Gastrocnemius medialis (tissue), 4 donors: ENCODE data around the gene SKP1. TPM values are rescaled to one million over a fixed set of nuclear protein-coding genes. Genes with fewer than 3 reads are reported as not detected.

Source experiments
- ATAC-seq, 2 donors: fragments of 150-250 bp; one replicate each; pipeline ENCODE4 v1.9.1; 2016
- DNase-seq, 2 donors: peaks; one replicate each; pipeline ENCODE4 v3.0.0-alpha.2; 2019
- H3K27ac ChIP-seq, 4 donors: fragments of 200-600 bp; sonication (generic); 1 replicate in 1 of 4; 2 replicates in 3 of 4; pipeline ENCODE4 v1.5.1; 2016 to 2018; ENCODE audit warnings: mild to moderate bottlenecking in 2 of 4, moderate library complexity in 1 of 4
- H3K27me3 ChIP-seq, 3 donors: fragments of 200-600 bp; sonication (generic) in 2 of 3; 1 replicate in 1 of 3; 2 replicates in 2 of 3; pipeline versions ENCODE4 v1.5.1 to v1.6.0; 2016 to 2019; ENCODE audit warnings: mild to moderate bottlenecking in 1 of 3, moderate library complexity in 1 of 3
- H3K36me3 ChIP-seq, 2 donors: fragments of 200-600 bp; sonication (generic) in 1 of 2; one replicate each; pipeline ENCODE4 v1.5.1; 2017 to 2018
- H3K4me1 ChIP-seq, 2 donors: fragments of 200-600 bp; sonication (generic) in 1 of 2; one replicate each; pipeline ENCODE4 v1.5.1; 2016 to 2017; ENCODE audit warnings: mild to moderate bottlenecking in 2 of 2
- H3K4me3 ChIP-seq, 4 donors: fragments of 200-600 bp; sonication (generic) in 3 of 4; 1 replicate in 1 of 4; 2 replicates in 3 of 4; pipeline ENCODE4 v1.5.1; 2016 to 2019; ENCODE audit warnings: mild to moderate bottlenecking in 2 of 4
- H3K9me3 ChIP-seq, 3 donors: fragments of 200-600 bp; sonication (generic) in 2 of 3; 1 replicate in 1 of 3; 2 replicates in 2 of 3; pipeline ENCODE4 v1.5.1; 2016 to 2019
- POLR2A ChIP-seq, 2 donors: fragments of 450-650 bp; IDR thresholded peaks; one replicate each; pipeline ENCODE4 v1.6.1; 2017; ENCODE audit warnings: antibody characterized with exemption in 2 of 2, mild to moderate bottlenecking in 2 of 2, moderate library complexity in 2 of 2
- in situ Hi-C, 4 donors: fragments of 200-750 bp; cut with MboI; loops; one replicate each; pipeline versions ENCODE4 v1.15.0 to v1.8.0; 2017; ENCODE audit warnings: low sequenced_read_pairs in 4 of 4
- intact Hi-C: fragments of 100-400 bp; cut with DNase I; formaldehyde crosslinking; loops from one replicate; pipeline ENCODE4 v1.15.1; 2023; ENCODE audit warnings: low total_unique reads
- total RNA-seq, 4 donors: library from RNA; depleted of rRNA; stranded (reverse); fragments of >200 nt; gene quantifications; one replicate each; pipeline versions ENCODE4 v1.1.0 to v1.2.3, GENCODE V29; 2016
- TF ChIP-seq, protein P1 (sequence below), 5 experiments: fragments of 450-650 bp in 3 of 5; fragments of 200-600 bp in 2 of 5; sonication (generic) in 2 of 5; IDR thresholded peaks in 4 of 5; conservative IDR thresholded peaks in 1 of 5; 1 replicate in 4 of 5; 2 replicates in 1 of 5; pipeline ENCODE4 v1.5.1; 2016 to 2019; ENCODE audit warnings: antibody characterized with exemption in 5 of 5, mild to moderate bottlenecking in 3 of 5, moderate library complexity in 3 of 5

The SKP1 gene
- total RNA-seq, 4 donors from 2014 or later: 318 to 499 (median 476) TPM

DNA sequence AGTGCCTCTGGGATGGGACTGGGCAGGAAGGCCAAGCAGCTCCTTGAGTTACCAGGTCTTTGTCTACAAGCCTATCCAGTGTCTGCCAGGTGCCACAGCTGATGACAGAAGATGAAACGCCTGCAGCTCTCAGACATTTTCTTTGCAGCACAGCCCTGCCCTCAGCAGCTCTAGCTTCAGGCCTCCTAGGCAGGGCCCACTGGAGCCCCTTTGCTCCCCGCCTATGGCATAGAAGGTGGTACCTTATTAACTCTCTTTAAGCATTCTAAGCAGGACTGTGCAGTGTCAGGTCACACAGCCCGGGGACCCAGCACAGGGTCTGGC lies 1.3 kb upstream of the SKP1 start:
- H3K36me3 ChIP-seq: peaks cover 0 to 6% of the 10 kb centered on the region in 2 donors
- H3K4me1 ChIP-seq: peaks cover 32 to 33% of the 10 kb centered on the region in 2 donors
- no peak for TF ChIP-seq POLR2A (IDR thresholded peaks at IDR 0.05)
- TF ChIP-seq, protein P1, sequence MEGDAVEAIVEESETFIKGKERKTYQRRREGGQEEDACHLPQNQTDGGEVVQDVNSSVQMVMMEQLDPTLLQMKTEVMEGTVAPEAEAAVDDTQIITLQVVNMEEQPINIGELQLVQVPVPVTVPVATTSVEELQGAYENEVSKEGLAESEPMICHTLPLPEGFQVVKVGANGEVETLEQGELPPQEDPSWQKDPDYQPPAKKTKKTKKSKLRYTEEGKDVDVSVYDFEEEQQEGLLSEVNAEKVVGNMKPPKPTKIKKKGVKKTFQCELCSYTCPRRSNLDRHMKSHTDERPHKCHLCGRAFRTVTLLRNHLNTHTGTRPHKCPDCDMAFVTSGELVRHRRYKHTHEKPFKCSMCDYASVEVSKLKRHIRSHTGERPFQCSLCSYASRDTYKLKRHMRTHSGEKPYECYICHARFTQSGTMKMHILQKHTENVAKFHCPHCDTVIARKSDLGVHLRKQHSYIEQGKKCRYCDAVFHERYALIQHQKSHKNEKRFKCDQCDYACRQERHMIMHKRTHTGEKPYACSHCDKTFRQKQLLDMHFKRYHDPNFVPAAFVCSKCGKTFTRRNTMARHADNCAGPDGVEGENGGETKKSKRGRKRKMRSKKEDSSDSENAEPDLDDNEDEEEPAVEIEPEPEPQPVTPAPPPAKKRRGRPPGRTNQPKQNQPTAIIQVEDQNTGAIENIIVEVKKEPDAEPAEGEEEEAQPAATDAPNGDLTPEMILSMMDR (IDR thresholded peaks at IDR 0.05 in 4 of 5, conservative IDR thresholded peaks at IDR 0.05 in 1 of 5): no peak
- no peak for ATAC-seq
- peak; percentile 68 to 88 for DNase-seq
- no peaks in the 10 kb centered on the region for H3K9me3 ChIP-seq
- H3K27me3 ChIP-seq: no peaks in the 10 kb centered on the region
- peak overlapping the region; percentile 93 to 99 (median 96) for H3K27ac ChIP-seq
- intact Hi-C loops: loop anchor here (5.0 kb wide), 2 partner anchors 349 to 404 kb away; partner anchors contain the start of gene JADE2
- peak overlapping the region in 2 of 4 donors; percentile 98 to 99 for H3K4me3 ChIP-seq
- in situ Hi-C loops: loop anchor here in 3 of 4 donors (25.0 kb wide), 1 partner anchor 409 kb away; no protein-coding TSS in a partner anchor

DNA sequence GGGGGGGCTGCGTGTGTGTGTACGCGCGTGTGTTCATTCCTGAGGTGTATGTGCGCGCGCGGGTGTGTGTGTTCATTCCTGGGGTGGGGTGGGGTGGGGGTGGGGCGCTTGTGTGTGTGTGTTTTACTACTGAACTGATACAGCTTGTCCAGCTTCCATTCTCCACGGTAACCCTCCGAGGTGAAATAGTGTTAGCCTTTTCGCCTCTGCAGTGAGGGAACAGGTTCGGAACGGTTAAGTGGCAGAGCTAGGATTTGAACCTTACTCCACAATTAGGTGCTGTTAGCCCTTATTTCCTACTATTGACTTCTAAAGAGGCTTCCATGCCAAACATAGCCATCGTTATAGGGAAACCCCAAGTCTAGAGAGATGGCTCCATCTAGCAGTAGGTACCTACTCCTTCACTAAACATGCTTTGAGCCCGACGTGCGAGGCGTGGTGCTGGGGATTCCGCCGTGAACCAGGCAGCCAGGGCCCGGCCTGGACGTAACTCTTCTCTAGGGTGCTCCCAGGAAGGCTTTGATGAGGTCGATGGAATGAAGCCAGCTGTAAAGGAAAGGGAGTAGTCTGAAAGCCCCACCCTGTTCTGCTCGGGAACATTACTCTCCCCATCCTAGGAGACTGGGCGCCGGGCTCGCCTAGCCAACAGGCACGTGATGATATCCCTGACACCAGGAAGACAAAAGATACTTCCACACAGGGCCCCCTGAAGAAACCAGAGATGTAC lies 782 bp upstream of the SKP1 start:
- Histone ChIP-seq H3K9me3 (no peaks in the 10 kb centered on the region), H3K4me1 (peaks cover 37 to 38% of the 10 kb centered on the region in 2 donors), H3K27ac (peak overlapping the region; percentile 93 to 99 (median 96)), H3K36me3 (peaks cover 0 to 11% of the 10 kb centered on the region in 2 donors), H3K27me3 (no peaks in the 10 kb centered on the region), H3K4me3 (peak overlapping the region; percentile 96 to 99 (median 98))
- intact Hi-C loops (loop anchor here (1.0 to 5.0 kb wide), 4 partner anchors 48 to 405 kb away; partner anchors contain the start of genes JADE2 and UBE2B), in situ Hi-C loops (loop anchor here in 3 of 4 donors (25.0 kb wide), 1 partner anchor 410 kb away; no protein-coding TSS in a partner anchor)
- TF ChIP-seq, protein P1 (IDR thresholded peaks at IDR 0.05 in 4 of 5, conservative IDR thresholded peaks at IDR 0.05 in 1 of 5): no peak
- TF ChIP-seq POLR2A (IDR thresholded peaks at IDR 0.05): no peak
- peak; percentile 52 to 63 for ATAC-seq
- peak in 1 of 2 donors; percentile 78 for DNase-seq

DNA sequence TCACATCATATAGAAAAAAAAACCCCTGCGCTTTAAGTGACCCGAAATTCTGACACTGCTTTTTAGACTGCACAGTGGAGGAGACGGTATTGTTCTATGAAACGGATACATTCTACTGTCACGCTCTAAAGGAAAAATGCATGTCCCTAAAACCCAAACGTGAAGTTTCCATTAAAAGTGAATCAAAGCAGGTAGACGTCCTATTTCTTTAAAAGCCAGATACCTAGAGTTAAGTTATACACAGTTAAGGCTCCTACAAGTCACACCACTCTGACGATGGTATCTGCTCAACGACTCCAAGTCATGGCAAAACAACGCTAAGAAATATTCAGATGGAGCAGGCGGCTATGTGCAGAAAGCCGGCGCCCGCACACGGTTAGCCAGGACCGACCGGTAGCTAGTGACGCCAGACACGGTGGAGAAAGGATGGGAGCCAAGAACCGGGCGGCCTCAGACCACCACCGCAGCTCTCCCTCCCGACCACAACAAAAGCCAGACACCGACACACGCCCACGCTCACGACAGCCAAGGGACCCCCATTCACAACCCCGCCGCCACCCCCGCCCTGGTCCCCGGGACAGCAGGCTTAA lies 734 bp downstream of the SKP1 start:
- intact Hi-C loops: loop anchor here (2.0 to 5.0 kb wide), 3 partner anchors 195 to 406 kb away; partner anchors contain the start of genes JADE2 and UBE2B
- Histone ChIP-seq H3K36me3 (peaks cover 0 to 21% of the 10 kb centered on the region in 2 donors), H3K4me1 (peaks cover 52 to 53% of the 10 kb centered on the region in 2 donors), H3K27ac (peak overlapping the region; percentile 93 to 99 (median 96)), H3K9me3 (no peaks in the 10 kb centered on the region), H3K4me3 (peak overlapping the region; percentile 96 to 99 (median 98)), H3K27me3 (no peaks in the 10 kb centered on the region)
- ATAC-seq (peak; percentile 15 to 25), DNase-seq (peak; percentile 20 to 48)
- in situ Hi-C loops: loop anchor here in 3 of 4 donors (25.0 kb wide), 1 partner anchor 411 kb away; no protein-coding TSS in a partner anchor
- TF ChIP-seq POLR2A (IDR thresholded peaks at IDR 0.05): no peak
- TF ChIP-seq, protein P1 (IDR thresholded peaks at IDR 0.05 in 4 of 5, conservative IDR thresholded peaks at IDR 0.05 in 1 of 5): no peak

DNA sequence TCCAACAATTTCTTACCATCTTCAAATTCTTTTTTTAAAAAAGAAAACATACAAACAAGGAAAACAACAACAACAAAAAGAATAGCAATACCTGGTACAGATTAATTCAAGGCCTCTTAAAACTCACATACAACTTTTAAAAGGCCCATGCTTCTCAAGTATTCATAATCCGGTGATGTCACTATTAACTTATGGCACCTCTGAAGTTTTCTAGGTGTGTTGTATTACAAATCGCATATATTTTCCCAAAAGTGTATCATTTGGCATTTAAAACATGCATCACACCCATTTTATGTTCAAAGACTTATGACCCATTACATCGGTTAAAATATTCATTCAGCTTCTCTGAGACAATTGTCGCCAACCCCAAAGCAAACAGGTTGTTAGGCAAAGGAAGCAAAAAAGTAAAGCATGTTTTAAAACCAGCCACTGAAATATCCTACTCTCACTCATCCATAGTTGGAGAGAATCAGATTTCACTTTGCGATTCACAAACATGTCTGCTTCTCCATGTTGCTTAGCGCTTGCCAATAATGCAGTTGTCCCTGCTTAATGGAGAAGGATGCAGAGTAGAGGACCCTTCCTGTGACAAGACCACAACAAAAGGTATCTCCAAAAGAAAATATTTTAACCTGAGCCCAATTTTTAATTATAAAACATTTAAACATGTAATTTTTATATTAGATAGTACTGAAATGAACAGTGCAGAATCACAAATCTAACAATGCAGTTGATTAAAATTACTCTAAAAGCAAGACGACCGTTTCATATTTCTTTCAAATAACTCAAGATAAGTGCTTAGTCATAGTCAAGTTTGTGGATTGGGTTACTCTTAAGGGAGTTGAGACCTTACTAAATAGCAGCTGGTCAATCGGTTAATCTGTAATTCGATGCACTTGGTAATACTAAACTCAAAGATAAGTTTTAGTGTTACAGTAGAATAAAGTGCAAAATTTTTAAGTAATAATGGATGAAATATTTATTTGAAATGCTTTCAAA lies 1.6 kb downstream of the SKP1 start:
- no peak for ATAC-seq
- H3K27me3 ChIP-seq: no peaks in the 10 kb centered on the region
- no peak for TF ChIP-seq POLR2A (IDR thresholded peaks at IDR 0.05)
- TF ChIP-seq, protein P1 (IDR thresholded peaks at IDR 0.05 in 4 of 5, conservative IDR thresholded peaks at IDR 0.05 in 1 of 5): no peak
- H3K4me3 ChIP-seq: peak overlapping the region; percentile 96 to 99 (median 98)
- peaks cover 0 to 27% of the 10 kb centered on the region in 2 donors for H3K36me3 ChIP-seq
- H3K9me3 ChIP-seq: no peaks in the 10 kb centered on the region
- H3K27ac ChIP-seq: peak overlapping the region; percentile 93 to 99 (median 96)
- in situ Hi-C loops: loop anchor here in 3 of 4 donors (25.0 kb wide), 1 partner anchor 412 kb away; no protein-coding TSS in a partner anchor
- peaks cover 61 to 62% of the 10 kb centered on the region in 2 donors for H3K4me1 ChIP-seq
- DNase-seq: no peak
- intact Hi-C loops: loop anchor here (5.0 kb wide), 2 partner anchors 352 to 407 kb away; partner anchors contain the start of gene JADE2
